SK-N-SH treated with all-trans-retinoic acid at 6 μM for 48 hours (cell line): ENCODE results near the gene CYP11A1.

ENCODE experiments used
- ATAC-seq: fragments of 200-7000 bp; cut with Tn5 transposase; 3 replicates; pipeline ENCODE4 v1.9.1; 2020; ENCODE audit warnings: mild to moderate bottlenecking, moderate library complexity
- ARNTL ChIP-seq: fragments of 450-650 bp; formaldehyde crosslinking; IDR thresholded peaks from 2 replicates; pipeline ENCODE4 v1.5.0; 2020; ENCODE audit warnings: low read depth, mild to moderate bottlenecking, moderate library complexity, borderline replicate concordance
- BACH2 ChIP-seq: fragments of 250-450 bp; sonication (Bioruptor Pico); IDR thresholded peaks from 2 replicates; pipeline ENCODE4 v1.9.0; 2021; ENCODE audit warnings: mild to moderate bottlenecking, borderline replicate concordance
- ESRRG ChIP-seq: fragments of 250-450 bp; sonication (Bioruptor Pico); IDR thresholded peaks from 2 replicates; pipeline ENCODE4 v1.6.1; 2021; ENCODE audit warnings: mild to moderate bottlenecking
- GLIS3 ChIP-seq: fragments of 250-450 bp; sonication (Bioruptor Pico); IDR thresholded peaks from 2 replicates; pipeline ENCODE4 v1.5.0; 2020; ENCODE audit warnings: mild to moderate bottlenecking, moderate library complexity
- ISL1 ChIP-seq: fragments of 250-450 bp; sonication (Bioruptor Pico); IDR thresholded peaks from 2 replicates; pipeline ENCODE4 v2.1.2; 2022; ENCODE audit warnings: mild to moderate bottlenecking, moderate library complexity
- OSR1 ChIP-seq: fragments of 250-450 bp; sonication (Bioruptor Pico); IDR thresholded peaks from 2 replicates; pipeline ENCODE4 v1.8.0; 2022; ENCODE audit warnings: moderate library complexity, mild to moderate bottlenecking, inconsistent platforms
- PPARA ChIP-seq: fragments of 250-450 bp; sonication (Bioruptor Pico); IDR thresholded peaks from 2 replicates; pipeline ENCODE4 v1.5.0; 2020; ENCODE audit warnings: mild to moderate bottlenecking, borderline replicate concordance
- RARB ChIP-seq: fragments of 250-450 bp; sonication (Bioruptor Pico); IDR thresholded peaks from 2 replicates; pipeline ENCODE4 v1.8.0; 2021; ENCODE audit warnings: mild to moderate bottlenecking, moderate library complexity
- SNAI2 ChIP-seq: fragments of 250-450 bp; sonication (Bioruptor Pico); IDR thresholded peaks from 2 replicates; pipeline ENCODE4 v1.5.0; 2020; ENCODE audit warnings: mild to moderate bottlenecking, moderate library complexity
- TCF4 ChIP-seq: fragments of 250-450 bp; sonication (Bioruptor Pico); IDR thresholded peaks from 2 replicates; pipeline ENCODE4 v1.8.0; 2021; ENCODE audit warnings: mild to moderate bottlenecking, moderate library complexity, borderline replicate concordance
- TOX ChIP-seq: fragments of 250-450 bp; sonication (Bioruptor Pico); IDR thresholded peaks from 2 replicates; pipeline ENCODE4 v1.8.0; 2021; ENCODE audit warnings: mild to moderate bottlenecking, moderate library complexity, borderline replicate concordance
- ZC3H10 ChIP-seq: fragments of 250-450 bp; sonication (Bioruptor Pico); IDR thresholded peaks from 2 replicates; pipeline ENCODE4 v1.5.1; 2021; ENCODE audit warnings: mild to moderate bottlenecking, moderate library complexity
- ZFP3 ChIP-seq: fragments of 250-450 bp; sonication (Bioruptor Pico); IDR thresholded peaks from 2 replicates; pipeline ENCODE4 v1.5.0; 2020; ENCODE audit warnings: mild to moderate bottlenecking, moderate library complexity
- ZFP30 ChIP-seq: fragments of 450-650 bp; formaldehyde crosslinking; IDR thresholded peaks from 2 replicates; pipeline ENCODE4 v1.5.0; 2022; ENCODE audit warnings: mild to moderate bottlenecking, moderate library complexity
- ZNF565 ChIP-seq: fragments of 450-650 bp; formaldehyde crosslinking; conservative IDR thresholded peaks from 2 replicates; pipeline ENCODE4 v1.5.0; 2020; ENCODE audit warnings: low read depth, mild to moderate bottlenecking, moderate library complexity
- ZNF70 ChIP-seq: fragments of 450-650 bp; formaldehyde crosslinking; IDR thresholded peaks from 2 replicates; pipeline ENCODE4 v1.5.0; 2020; ENCODE audit warnings: mild to moderate bottlenecking, moderate library complexity
- ZNF8 ChIP-seq: fragments of 450-650 bp; formaldehyde crosslinking; IDR thresholded peaks from 2 replicates; pipeline ENCODE4 v1.5.0; 2020; ENCODE audit warnings: mild to moderate bottlenecking, moderate library complexity
- TF ChIP-seq, protein P1 (sequence below): fragments of 250-450 bp; sonication (Bioruptor Pico); IDR thresholded peaks from 2 replicates; pipeline ENCODE4 v1.5.1; 2020; ENCODE audit warnings: low read depth, mild to moderate bottlenecking, moderate library complexity
- TF ChIP-seq, protein P2 (sequence below): fragments of 250-450 bp; sonication (Bioruptor Pico); IDR thresholded peaks from 2 replicates; pipeline ENCODE4 v1.5.0; 2020; ENCODE audit warnings: mild to moderate bottlenecking, moderate library complexity
- TF ChIP-seq, protein P3 (sequence below): fragments of 250-450 bp; sonication (Bioruptor Pico); IDR thresholded peaks from 2 replicates; pipeline ENCODE4 v1.8.0; 2021; ENCODE audit warnings: low read depth, mild to moderate bottlenecking, moderate library complexity, borderline replicate concordance
- TF ChIP-seq, protein P4 (sequence below): fragments of 250-450 bp; sonication (Bioruptor Pico); IDR thresholded peaks from 2 replicates; pipeline ENCODE4 v1.5.1; 2021; ENCODE audit warnings: mild to moderate bottlenecking, moderate library complexity

CYP11A1 gene

DNA sequence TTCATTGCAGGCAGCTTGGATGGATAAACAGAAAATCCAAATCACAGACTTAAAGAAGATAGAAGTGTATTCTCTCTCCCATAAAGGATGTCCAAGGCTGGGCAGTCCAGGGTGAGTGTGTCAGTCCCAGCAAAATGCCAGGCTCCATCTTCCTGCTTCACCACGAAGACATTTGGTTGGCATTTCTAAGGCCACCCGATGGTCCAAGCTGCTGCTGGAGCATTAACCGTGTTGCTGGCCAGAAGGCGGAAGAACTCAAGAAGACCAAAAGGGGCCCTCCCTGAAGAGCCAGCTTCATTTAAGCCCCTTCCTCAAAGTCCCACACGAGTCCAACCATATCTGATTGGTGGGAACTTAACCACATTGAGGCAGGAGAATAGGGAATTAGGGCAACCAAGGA is 3.0 kb upstream of the CYP11A1 start (continued):
- TF ChIP-seq, protein P1, sequence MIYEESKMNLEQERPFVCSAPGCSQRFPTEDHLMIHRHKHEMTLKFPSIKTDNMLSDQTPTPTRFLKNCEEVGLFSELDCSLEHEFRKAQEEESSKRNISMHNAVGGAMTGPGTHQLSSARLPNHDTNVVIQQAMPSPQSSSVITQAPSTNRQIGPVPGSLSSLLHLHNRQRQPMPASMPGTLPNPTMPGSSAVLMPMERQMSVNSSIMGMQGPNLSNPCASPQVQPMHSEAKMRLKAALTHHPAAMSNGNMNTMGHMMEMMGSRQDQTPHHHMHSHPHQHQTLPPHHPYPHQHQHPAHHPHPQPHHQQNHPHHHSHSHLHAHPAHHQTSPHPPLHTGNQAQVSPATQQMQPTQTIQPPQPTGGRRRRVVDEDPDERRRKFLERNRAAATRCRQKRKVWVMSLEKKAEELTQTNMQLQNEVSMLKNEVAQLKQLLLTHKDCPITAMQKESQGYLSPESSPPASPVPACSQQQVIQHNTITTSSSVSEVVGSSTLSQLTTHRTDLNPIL = no peak

DNA sequence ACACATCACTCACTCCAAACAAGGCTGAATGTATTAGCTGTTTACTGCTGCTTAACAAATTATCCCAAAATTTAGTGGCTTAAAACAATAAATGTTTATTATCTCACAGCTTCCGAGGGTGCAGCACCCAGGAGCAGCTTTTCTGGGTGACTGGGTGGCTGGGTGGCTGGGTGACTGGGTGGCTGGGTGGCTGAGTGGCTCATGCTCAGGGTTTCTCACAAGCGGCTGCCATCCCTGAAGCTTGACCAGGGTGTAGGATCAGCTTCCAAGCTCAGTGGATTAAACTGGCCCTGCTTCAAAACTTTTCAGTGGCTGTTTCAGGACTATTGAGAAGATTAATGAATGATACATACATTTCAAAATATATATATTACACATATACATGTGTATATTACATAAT is 2.3 kb upstream of the CYP11A1 start:
- TF ChIP-seq SNAI2 (CRISPR knock-in tag) (no peak), ZC3H10 (no peak), PPARA (no peak), TCF4 (CRISPR knock-in tag) (no peak), ZNF565 (no peak), TOX (CRISPR knock-in tag) (no peak), ZNF70 (CRISPR knock-in tag) (no peak), BACH2 (no peak), RARB (CRISPR knock-in tag) (no peak), ZNF8 (CRISPR knock-in tag) (no peak), ZFP30 (no peak), ISL1 (CRISPR knock-in tag) (no peak), OSR1 (no peak), ZFP3 (CRISPR knock-in tag) (no peak), ESRRG (CRISPR knock-in tag) (no peak), ARNTL (no peak)
- TF ChIP-seq, protein P1 = no peak
- TF ChIP-seq, protein P2, sequence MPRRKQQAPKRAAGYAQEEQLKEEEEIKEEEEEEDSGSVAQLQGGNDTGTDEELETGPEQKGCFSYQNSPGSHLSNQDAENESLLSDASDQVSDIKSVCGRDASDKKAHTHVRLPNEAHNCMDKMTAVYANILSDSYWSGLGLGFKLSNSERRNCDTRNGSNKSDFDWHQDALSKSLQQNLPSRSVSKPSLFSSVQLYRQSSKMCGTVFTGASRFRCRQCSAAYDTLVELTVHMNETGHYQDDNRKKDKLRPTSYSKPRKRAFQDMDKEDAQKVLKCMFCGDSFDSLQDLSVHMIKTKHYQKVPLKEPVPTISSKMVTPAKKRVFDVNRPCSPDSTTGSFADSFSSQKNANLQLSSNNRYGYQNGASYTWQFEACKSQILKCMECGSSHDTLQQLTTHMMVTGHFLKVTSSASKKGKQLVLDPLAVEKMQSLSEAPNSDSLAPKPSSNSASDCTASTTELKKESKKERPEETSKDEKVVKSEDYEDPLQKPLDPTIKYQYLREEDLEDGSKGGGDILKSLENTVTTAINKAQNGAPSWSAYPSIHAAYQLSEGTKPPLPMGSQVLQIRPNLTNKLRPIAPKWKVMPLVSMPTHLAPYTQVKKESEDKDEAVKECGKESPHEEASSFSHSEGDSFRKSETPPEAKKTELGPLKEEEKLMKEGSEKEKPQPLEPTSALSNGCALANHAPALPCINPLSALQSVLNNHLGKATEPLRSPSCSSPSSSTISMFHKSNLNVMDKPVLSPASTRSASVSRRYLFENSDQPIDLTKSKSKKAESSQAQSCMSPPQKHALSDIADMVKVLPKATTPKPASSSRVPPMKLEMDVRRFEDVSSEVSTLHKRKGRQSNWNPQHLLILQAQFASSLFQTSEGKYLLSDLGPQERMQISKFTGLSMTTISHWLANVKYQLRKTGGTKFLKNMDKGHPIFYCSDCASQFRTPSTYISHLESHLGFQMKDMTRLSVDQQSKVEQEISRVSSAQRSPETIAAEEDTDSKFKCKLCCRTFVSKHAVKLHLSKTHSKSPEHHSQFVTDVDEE (CRISPR knock-in tag) = no peak
- TF ChIP-seq, protein P3, sequence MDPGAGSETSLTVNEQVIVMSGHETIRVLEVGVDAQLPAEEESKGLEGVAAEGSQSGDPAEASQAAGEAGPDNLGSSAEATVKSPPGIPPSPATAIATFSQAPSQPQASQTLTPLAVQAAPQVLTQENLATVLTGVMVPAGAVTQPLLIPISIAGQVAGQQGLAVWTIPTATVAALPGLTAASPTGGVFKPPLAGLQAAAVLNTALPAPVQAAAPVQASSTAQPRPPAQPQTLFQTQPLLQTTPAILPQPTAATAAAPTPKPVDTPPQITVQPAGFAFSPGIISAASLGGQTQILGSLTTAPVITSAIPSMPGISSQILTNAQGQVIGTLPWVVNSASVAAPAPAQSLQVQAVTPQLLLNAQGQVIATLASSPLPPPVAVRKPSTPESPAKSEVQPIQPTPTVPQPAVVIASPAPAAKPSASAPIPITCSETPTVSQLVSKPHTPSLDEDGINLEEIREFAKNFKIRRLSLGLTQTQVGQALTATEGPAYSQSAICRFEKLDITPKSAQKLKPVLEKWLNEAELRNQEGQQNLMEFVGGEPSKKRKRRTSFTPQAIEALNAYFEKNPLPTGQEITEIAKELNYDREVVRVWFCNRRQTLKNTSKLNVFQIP (CRISPR knock-in tag) = no peak
- TF ChIP-seq, protein P4, sequence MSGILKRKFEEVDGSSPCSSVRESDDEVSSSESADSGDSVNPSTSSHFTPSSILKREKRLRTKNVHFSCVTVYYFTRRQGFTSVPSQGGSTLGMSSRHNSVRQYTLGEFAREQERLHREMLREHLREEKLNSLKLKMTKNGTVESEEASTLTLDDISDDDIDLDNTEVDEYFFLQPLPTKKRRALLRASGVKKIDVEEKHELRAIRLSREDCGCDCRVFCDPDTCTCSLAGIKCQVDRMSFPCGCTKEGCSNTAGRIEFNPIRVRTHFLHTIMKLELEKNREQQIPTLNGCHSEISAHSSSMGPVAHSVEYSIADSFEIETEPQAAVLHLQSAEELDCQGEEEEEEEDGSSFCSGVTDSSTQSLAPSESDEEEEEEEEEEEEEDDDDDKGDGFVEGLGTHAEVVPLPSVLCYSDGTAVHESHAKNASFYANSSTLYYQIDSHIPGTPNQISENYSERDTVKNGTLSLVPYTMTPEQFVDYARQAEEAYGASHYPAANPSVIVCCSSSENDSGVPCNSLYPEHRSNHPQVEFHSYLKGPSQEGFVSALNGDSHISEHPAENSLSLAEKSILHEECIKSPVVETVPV (CRISPR knock-in tag) = no peak
- ATAC-seq = no peak

DNA sequence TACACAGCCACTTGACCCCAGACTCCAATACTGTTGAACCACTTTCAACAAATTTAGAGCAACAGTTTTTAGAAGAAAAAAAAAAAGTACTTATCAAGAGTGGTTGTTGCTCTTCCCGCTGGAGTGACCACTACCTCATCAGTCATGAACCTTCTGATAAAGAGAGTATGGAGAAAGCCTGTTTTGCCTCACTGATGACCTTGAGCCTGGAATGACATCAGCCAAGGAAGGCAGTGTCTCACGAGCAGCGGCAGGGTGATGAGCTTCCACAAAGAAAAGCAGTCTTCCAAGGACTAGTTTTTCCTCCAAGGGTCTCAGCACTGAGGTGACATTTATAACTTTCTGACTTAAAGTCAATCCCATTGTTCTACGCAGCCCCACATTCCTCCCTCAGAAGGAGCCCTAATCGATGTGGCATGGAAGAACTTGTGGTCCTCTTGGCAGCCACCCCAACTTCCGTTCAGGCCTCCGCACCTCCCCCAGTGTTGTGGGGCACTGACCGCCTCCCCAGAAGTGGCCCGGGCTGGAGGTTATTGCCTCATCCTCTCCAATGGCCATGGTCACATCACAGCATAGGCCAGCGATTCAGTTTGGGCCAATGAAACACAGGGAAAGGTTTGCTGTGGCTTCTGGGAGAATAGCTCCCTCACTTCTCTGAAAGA is 1.8 kb upstream of the CYP11A1 start:
- TF ChIP-seq RARB (CRISPR knock-in tag) (no peak), ARNTL (no peak), ZNF70 (CRISPR knock-in tag) (no peak), TOX (CRISPR knock-in tag) (no peak), GLIS3 (CRISPR knock-in tag) (no peak), ZFP3 (CRISPR knock-in tag) (no peak), ZC3H10 (no peak)
- TF ChIP-seq, protein P2 (CRISPR knock-in tag) = no peak
- TF ChIP-seq, protein P1 = no peak
- TF ChIP-seq, all 23 proteins: peak for 0
- ATAC-seq = no peak
